Cortex of kidney (tissue), 1 donor: Measurements from ENCODE around the gene ZMIZ2.
A peak's percentile ranks its signal among the peaks of the same experiment; 100 is the strongest.
"Not testable (repeated sequence)": the region's sequence is repeated elsewhere in the genome, so short reads cannot be mapped to it uniquely, and the experiment has no call there.

Experiments used
- DNase-seq: peaks from one replicate; lab custom pipeline; 2025; lab: John Stamatoyannopoulos, UW

Gene ZMIZ2, protein sequence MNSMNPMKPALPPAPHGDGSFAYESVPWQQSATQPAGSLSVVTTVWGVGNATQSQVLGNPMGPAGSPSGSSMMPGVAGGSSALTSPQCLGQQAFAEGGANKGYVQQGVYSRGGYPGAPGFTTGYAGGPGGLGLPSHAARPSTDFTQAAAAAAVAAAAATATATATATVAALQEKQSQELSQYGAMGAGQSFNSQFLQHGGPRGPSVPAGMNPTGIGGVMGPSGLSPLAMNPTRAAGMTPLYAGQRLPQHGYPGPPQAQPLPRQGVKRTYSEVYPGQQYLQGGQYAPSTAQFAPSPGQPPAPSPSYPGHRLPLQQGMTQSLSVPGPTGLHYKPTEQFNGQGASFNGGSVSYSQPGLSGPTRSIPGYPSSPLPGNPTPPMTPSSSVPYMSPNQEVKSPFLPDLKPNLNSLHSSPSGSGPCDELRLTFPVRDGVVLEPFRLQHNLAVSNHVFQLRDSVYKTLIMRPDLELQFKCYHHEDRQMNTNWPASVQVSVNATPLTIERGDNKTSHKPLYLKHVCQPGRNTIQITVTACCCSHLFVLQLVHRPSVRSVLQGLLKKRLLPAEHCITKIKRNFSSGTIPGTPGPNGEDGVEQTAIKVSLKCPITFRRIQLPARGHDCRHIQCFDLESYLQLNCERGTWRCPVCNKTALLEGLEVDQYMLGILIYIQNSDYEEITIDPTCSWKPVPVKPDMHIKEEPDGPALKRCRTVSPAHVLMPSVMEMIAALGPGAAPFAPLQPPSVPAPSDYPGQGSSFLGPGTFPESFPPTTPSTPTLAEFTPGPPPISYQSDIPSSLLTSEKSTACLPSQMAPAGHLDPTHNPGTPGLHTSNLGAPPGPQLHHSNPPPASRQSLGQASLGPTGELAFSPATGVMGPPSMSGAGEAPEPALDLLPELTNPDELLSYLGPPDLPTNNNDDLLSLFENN

DNA sequence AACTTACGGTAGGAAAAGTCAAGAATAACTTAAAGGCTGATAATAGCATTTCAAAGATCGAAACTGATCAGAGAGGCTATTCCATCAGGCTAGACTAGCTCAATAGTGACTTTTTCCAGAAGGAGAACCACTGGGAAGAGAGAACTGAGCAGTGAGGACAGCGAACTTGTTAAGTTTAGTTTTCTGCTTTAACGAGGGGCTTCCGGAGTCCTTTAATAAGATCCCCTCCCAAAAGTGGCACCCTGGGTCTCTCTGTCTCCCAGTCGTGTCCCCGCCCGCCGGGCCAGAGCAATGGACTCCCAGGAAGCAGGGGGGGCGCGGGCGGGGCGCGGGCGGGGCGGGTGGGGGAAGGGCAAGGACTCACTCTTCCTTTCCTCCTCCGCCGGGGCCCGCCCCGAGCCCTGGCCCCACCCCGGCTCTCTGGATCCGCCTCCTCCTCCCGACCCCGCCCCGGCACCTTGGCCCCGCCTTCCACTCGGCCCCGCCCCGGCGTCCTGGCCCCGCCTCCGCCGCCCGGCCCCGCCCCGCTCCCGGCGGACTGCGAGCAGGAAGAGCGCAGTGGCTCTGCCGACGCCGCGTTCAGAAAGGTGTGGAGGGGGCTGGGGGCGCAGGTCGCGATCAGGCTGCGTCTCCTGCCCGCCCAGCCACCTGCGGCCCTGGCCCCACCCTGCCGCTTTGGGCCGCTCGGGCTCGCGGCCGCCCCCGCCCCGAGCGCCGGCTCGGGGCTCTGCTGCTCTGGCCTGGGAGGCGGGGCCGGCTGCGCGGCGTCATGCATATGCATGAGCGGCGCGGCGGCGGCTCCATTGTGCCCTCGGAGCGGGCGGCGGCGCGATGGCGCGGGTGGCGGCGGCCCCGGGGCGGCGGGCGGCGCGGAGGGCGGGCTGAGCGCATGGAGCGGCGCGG, at the start of gene ZMIZ2:
ZMIZ2 (plus strand) TSS at position 803 of the 903 bp plus-strand sequence. CDS start 7,403 bp downstream, outside the sequence.
- DNase-seq = peak; percentile 86

DNA sequence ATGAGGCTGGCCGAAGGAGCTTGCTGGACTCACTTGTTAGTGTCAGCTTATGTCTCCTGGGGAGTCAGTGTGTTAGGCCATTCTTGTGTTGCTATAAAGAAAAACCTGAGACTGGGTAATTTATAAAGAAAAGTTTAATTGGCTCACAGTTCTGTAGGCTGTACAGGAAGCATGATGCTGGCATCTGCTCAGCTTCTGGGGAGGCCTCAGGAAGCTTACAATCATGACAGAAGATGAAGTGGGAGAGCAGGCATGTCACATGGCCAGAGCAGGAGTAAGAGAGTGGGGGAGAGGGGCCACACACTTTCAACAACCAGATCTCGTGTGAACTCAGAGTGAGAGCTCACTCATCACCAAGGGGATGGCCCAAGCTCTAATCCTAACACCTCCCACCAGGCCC, 49.0 kb upstream of the ZMIZ2 start:
- not testable (repeated sequence) for DNase-seq

DNA sequence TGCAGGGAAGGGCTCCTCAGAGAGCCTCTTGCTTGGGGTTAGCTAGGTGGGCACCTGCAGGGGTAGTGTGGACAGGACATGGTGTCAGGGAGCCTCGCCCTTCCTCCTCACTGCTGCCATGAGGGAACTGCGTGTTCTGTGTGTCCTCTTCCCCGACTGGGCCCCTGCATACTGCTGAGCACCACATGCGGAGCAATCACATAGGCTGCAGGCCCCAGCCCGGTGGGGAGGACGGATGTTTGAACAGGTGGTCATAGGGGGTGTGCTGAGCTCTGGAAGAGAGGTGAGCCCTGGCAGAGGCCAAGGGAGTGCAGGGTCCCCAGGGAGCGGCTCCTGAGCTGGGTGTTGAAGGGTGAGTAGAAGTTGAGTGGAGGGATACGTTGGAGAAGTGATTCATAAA, 48.3 kb upstream of the ZMIZ2 start:
- no peak for DNase-seq

DNA sequence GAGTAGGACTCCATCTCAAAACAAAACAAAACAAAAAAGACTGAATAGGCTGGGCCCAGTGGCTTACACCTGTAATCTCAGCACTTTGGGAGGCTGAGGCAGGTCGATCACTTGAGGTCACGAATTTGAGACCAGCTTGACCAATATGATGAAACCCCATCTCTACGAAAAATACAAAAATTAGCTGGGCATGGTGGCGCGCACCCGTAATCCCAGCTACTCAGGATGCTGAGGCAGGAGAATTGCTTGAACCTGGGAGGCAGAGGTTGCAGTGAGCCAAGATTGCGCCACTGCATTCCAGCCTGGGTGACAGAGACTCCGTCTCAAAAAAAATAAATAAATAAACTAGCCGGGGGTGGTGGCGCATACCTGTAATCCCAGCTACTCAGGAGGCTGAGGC, 45.3 kb upstream of the ZMIZ2 start:
- DNase-seq = not testable (repeated sequence)

DNA sequence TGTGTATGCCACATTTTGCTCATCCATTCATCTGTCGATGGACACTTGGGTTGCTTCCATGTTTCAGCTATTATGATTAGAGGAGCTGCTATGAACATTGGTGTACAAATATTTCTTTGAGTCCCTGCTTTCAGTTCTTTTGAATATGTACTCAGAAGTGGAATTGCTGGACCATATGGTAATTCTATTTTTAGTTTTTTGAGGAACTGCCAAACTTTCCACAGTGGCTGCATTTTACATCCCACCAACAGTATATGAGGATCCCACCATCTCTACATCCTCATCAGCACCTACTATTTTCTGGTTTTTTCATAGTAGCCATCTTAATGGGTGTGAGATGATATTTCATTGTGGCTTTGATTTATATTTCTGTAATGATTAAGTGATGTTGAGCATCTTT, 44.7 kb upstream of the ZMIZ2 start:
- no peak for DNase-seq

DNA sequence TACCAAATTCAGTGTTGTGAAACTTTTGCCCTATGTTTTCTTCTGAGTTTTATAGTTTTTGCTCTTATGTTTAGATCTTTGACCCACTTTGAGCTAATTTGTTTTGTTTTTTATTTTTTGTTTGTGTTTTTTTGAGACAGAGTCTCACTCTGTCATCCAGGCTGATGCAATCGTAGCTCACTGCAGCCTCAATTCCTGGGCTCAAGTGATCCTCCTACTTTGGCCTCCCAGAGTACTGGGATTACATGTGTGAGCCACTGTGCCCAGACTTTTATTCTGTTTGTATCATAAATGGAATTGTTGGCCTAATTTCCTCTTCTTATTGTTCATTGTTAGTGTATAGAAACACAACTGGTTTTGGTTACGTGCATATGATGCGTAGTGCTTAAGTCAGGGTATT, 43.2 kb upstream of the ZMIZ2 start:
- no peak for DNase-seq

DNA sequence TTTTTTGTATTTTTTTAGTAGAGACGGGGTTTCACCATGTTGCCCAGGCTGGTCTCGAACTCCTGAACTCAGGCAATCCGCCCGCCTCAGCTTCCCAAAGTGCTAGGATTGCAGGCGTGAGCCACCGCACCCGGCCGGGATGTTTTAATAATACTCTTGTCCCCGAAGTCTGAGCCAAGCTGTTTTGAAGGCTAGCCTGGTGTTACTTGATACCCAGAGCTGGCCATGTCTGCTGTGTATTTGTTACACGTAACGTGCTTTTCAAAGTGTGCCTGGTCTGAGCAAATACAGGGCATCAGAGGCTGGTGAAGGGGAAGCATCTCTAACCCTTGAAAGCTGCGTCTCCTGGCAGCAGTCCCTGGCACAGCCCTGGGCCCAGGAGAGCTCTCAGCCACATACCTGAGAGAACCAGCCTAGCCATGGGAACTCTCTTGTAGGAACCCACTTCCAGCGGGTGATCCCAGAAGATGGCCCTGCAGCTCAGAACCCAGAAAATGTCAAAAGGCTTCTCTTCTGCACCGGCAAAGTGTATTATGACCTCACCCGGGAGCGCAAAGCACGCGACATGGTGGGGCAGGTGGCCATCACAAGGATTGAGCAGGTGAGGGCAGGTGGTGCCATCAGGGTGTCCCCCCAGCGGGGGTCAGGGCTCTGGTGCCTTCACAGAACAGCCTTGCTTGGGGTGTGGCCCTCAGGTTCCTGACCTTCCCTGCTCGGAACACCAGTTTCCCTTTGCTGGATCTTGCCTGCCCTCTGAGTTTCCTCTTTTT, 41.7 kb upstream of the ZMIZ2 start:
- DNase-seq = no peak

DNA sequence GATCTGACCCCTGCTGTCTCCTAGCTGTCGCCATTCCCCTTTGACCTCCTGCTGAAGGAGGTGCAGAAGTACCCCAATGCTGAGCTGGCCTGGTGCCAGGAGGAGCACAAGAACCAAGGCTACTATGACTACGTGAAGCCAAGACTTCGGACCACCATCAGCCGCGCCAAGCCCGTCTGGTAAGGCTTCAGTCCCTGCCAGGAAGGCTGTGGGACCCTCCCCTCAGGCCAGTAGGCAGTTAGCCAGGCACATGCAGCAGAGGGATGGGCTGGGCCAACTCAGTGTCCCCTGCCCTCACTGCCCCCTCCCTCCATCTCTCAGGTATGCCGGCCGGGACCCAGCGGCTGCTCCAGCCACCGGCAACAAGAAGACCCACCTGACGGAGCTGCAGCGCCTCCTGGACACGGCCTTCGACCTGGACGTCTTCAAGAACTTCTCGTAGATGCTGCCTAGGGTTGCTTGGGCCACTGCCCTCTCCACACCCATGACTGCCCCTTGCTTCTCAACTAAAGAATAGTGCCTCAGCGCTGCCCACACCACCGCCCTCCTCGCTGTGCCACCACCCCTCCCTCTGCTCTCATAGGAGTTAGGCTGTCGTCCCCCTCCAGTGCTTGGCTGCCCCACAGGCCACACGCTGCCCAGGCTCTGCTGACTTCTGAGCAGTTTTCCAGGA, 41.0 kb upstream of the ZMIZ2 start:
- DNase-seq = no peak

DNA sequence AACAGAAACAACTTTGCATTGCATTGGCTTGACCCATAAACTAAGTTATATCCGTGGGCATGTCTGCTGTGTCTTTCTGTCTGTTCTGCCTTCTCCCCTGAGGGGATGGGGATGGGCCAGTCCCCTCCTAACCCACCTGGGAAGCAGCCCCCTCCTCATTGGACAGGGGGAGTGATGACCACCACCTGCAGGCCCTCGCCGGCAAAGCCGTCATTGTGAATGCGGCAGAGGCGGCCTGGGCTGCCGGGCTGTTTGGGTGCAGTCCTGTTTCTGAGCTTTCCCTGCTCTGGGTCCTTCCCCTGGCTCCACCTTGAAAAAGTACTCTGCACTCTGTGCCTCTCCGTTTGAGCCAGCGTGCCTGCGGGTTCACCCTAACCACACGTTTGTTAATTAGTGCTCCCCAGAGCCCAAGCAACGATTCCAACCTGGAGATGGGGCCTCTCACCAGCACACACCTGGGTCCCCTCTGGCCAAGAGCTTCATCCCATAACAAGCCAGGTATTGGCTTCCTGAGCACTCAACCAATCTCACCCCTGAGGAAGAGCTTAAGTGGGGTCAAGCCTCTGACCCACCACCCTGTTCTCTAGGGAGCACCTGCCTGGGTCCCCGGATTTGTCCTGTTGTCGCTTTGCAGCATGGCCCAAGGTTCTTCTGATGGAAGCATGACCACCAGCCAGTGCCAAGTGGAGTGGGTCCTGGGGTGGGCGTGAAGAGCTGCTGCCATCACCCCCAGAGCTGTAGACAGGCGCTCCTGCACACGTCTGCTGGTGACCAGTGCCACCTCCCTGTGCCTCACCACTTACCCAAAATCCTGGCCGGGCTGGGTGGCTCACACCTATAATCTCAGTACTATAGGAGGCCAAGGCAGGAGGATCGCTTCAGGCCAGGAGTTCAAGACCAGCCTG, 39.4 kb upstream of the ZMIZ2 start:
- no peak for DNase-seq

DNA sequence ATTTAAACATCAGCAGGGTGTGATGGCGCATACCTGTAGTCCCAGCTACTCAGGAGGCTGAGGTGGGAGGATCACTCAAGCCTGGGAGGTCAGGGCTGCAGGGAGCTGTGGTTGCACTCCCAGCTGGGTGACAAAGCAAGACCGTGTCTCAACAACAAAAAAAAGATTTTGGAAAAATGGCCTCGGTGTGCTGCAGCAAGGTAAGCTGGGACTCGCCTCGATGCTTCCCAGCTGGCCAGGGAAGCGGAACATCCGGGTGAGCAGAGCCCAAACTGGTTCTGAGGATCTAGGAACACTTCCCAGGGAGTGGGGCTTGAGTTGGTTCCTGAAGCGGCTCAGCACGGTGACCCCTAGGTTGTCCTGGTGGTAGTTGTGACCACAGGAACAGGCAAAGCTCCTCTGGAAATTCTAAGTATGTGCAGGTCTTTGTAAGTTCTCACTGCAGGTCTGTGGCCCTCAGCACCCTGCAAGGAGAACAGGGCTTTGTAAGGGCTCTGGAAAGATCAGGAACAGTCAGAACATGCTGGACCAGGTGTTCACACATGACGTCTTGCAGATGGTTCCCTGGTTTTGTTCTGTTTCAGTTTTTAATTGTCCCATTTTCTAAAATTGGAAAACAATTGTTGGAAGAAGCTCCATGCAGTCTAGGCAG, 38.6 kb upstream of the ZMIZ2 start:
- DNase-seq = no peak

DNA sequence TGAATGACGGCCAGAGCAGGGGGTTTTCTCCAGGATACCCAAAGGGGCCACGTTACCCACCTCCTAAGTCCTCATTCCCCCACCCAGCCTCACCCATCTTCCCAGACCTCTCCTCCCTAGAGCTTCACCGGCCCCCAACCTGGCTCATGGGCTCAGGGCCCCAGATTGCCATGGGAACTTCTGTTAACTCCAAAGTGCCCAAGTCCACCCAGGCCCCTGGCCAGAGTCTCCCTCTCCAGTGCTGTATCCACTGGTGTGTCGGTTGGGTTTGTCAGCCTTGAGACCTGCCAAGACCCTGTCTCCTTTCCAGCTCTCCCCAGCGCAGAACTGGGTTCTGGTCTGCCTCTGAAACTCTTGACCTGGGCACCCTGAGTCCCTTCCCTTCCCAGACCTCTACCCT, 37.1 kb upstream of the ZMIZ2 start:
- DNase-seq = no peak

DNA sequence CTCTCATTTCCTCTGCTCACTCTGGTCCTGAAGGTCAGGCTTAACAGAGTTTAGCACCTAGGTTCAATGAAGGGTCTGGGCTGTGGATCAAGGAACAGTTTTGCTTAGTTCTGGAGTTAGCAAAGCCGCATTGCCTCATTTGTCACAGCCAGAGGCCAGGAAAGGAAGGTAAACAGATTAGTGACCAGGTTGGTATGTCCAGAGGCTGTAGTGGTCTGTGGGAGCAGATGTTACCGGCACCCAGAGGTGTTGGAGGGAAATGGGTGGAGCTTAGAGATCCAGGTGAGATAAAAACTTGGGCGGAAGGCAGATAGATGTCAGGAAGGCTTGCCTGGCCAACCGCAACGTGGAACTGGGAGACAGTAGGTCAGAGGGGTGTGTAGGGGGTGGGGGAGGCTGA, 36.6 kb upstream of the ZMIZ2 start:
- DNase-seq = no peak

DNA sequence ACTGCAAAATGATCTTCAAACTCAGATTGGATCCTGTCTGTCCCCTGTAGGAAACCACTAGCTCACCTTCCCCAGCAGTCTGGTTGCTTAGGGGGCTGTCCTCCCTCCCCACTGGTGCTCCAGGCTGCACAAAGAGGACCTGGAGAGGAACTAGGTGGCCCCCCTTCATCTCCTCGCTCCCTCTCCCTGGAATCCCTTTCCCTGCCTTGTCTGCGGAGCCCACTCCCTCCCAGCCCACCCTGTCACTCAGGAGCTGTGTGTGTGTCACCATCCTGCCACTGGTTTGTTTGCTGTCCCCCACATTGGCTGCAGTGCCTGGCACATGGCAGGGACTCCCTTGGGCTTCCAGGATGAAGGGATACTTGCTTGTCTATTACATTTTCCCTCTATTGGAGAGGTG, 35.5 kb upstream of the ZMIZ2 start:
- DNase-seq = no peak

DNA sequence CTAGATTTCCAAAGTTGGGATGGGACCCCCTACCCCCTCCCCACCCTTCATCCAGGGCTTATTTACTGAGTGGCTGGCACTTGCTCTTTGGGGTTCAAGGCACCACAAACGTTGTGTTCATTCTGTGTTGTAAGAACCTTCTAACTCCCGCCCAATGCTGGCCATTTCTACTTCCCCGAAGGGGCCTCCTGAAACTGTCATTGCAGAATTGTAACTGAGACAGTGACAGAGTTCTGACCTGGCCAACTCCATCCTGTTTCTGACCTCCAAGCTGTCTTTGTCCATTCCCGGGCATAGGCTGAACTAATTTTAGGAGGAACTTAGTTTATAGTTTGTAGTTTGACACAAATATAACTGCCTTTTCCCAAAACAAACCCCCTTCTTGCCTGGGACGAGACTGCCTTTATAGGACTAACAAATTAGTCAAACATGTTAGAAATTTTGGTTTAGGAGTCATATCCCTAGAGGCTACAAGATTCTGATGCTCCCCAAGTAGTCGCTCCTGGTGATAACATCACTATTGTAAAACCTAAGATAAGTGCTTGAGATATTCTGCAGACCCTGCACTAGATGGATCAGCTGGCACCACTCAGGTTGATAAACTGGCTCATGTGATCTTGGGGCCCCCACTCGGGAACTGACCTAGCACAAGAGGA, 34.8 kb upstream of the ZMIZ2 start:
- no peak for DNase-seq

DNA sequence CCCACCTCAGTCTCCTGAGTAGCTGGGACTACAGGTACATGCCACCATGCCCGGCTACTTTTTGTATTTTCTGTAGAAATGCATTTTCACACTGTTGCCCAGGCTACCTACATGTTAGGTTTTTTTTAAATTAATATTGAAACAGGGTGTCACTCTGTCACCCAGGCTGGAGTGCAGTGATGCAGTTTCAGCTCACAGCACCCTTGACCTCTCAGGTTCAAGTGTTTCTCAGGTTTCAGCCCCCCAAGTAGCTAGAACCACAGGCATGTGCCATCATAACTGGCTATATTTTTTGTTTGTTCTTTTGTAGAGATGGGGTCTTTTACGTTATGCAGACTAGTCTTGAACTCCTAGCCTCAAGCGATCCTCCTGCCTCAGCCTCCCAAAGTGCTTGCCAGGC, 32.4 kb upstream of the ZMIZ2 start:
- DNase-seq = no peak

DNA sequence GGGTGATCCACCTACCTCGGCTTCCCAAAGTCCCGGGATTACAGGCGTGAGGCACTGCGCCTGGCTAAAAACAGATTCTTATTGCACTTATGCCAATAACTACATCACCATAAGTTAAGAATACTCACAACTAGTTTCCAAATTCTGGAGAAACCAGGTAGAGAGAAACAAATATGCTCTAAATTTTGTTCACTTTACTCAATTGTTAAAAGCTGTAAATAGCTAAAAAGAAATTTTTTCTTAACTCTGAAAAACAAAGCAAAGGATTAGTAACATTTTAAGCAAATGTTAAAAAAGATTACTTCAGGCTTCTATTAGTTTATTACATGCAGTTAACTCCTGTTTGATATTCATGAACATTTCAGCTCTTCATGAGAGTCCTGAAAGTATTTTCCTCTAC, 28.3 kb upstream of the ZMIZ2 start:
- DNase-seq = no peak

DNA sequence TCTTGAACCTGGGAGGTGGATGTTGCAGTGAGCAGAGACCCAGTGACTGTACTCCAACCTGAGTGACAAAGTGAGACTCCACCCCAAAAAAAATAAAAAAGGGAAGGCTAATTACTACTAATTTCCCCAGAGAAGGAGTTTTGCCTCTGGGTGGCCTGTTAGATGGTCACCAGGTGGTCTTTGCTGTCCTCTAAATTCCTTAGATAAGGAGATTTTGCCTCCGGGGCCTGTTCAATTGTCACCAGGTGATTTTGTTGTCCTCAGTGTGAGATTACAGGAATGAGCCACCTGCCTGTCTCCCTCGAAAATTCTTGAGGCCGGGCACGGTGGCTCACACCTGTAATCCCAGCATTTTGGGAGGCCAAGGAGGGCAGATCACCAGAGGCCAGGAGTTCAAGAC, 24.4 kb upstream of the ZMIZ2 start:
- no peak for DNase-seq

DNA sequence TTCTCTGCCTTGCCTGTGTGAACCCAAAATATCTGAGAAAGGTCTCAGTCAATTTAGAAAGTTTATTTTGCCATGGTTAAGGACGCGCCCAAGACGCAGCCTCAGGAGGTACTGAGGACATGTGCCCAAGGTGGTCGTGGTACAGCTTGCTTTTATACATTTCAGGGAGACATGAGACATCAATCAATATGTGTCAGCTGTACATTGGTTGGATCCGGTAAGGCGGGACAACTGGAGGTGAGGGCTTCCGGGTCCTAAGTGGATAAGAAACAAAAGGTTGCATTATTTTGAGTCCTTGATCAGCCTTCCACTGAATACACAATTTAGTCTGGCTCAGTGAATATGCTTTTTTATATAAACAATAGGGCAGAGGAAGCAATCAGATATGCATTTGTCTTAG, 22.4 kb upstream of the ZMIZ2 start:
- DNase-seq = not testable (repeated sequence)
